DND-41 (cell line): ENCODE results near the gene BZW2.

Experiments
- ATAC-seq: fragments of 200-7000 bp; cut with Tn5 transposase; 3 replicates; pipeline ENCODE4 v1.9.1; 2021; ENCODE audit warnings: low read depth; ENCODE audit not compliant: insufficient read depth
- DNase-seq: peaks from one replicate; pipeline ENCODE4 v3.0.0-alpha.2; 2020
- H2AFZ ChIP-seq: 2 replicates; pipeline ENCODE4 v1.6.0; 2012; ENCODE audit warnings: low read depth, low read length
- H3K27ac ChIP-seq: 2 replicates; pipeline ENCODE4 v1.5.1; 2012; ENCODE audit warnings: low read length, inconsistent platforms
- H3K27me3 ChIP-seq: fragments of 200-600 bp; sonication (generic); 2 replicates; pipeline ENCODE4 v1.6.0; 2012; ENCODE audit warnings: low read length, mild to moderate bottlenecking, inconsistent platforms; ENCODE audit not compliant: insufficient read depth, poor library complexity
- H3K36me3 ChIP-seq: 2 replicates; pipeline ENCODE4 v1.5.1; 2012; ENCODE audit warnings: low read length, inconsistent platforms; ENCODE audit not compliant: insufficient read depth
- H3K4me1 ChIP-seq: 2 replicates; pipeline ENCODE4 v1.5.1; 2012; ENCODE audit warnings: mild to moderate bottlenecking, low read length; ENCODE audit not compliant: insufficient read depth
- H3K4me2 ChIP-seq: 2 replicates; pipeline ENCODE4 v1.6.0; 2012; ENCODE audit warnings: mild to moderate bottlenecking, moderate library complexity, low read length, inconsistent platforms; ENCODE audit not compliant: insufficient read depth
- H3K4me3 ChIP-seq, 2 experiments: fragments of 200-600 bp in 1 of 2; shearing (Covaris generic) in 1 of 2; 2 replicates each; pipeline ENCODE4 v1.5.1; 2012 to 2016; ENCODE audit warnings: inconsistent platforms in 2 of 2, low read length in 2 of 2, mild to moderate bottlenecking in 2 of 2, low read depth in 1 of 2, moderate library complexity in 1 of 2
- H3K79me2 ChIP-seq: 2 replicates; pipeline ENCODE4 v1.6.0; 2012; ENCODE audit warnings: low read length, inconsistent platforms; ENCODE audit not compliant: insufficient read depth
- H3K9ac ChIP-seq: 2 replicates; pipeline ENCODE4 v1.6.0; 2012; ENCODE audit warnings: low read depth, mild to moderate bottlenecking, inconsistent platforms, low read length, moderate library complexity
- H3K9me3 ChIP-seq: 2 replicates; pipeline ENCODE4 v1.5.1; 2012; ENCODE audit warnings: low read length, moderate library complexity, mild to moderate bottlenecking, inconsistent platforms; ENCODE audit not compliant: insufficient read depth, severe bottlenecking
- H4K20me1 ChIP-seq: 2 replicates; pipeline ENCODE4 v1.6.0; 2012; ENCODE audit warnings: low read length; ENCODE audit not compliant: insufficient read depth
- CTCF ChIP-seq: IDR thresholded peaks from 2 replicates; pipeline ENCODE4 v1.5.1; 2012; ENCODE audit warnings: borderline replicate concordance, low read length, moderate library complexity, mild to moderate bottlenecking; ENCODE audit not compliant: poor library complexity, severe bottlenecking; ENCODE audit errors: extremely low read depth
- EZH2 ChIP-seq: IDR thresholded peaks from 3 replicates; pipeline ENCODE4 v1.6.1; 2012; ENCODE audit warnings: borderline replicate concordance, low read depth, mild to moderate bottlenecking, moderate library complexity, low read length, inconsistent platforms; ENCODE audit not compliant: severe bottlenecking

BZW2 gene

GRCh38 chr7:16753102-16753931, 107.3 kb downstream of the BZW2 start, which contains the start of gene TSPAN13:
Gene TSPAN13, plus strand, starts transcription at chr7:16753755. Its CDS starts 213 bp downstream, at chr7:16753968.
- Histone ChIP-seq H4K20me1 (no peaks in the 10 kb centered on the region), H3K9ac (no peak within 1 kb of the TSS), H3K4me3 (no peak within 1 kb of the TSS), H3K27ac (no peak within 1 kb of the TSS), H3K79me2 (no peaks in the 10 kb centered on the region), H3K36me3 (no peaks in the 10 kb centered on the region), H3K4me2 (no peak within 1 kb of the TSS), H3K9me3 (no peaks in the 10 kb centered on the region), H3K27me3 (no peaks in the 10 kb centered on the region), H2AFZ (no peak within 1 kb of the TSS), H3K4me1 (no peaks in the 10 kb centered on the region)
- DNase-seq (no peak), ATAC-seq (no peak)
- TF ChIP-seq EZH2 (no peak), CTCF (no peak)

DNA sequence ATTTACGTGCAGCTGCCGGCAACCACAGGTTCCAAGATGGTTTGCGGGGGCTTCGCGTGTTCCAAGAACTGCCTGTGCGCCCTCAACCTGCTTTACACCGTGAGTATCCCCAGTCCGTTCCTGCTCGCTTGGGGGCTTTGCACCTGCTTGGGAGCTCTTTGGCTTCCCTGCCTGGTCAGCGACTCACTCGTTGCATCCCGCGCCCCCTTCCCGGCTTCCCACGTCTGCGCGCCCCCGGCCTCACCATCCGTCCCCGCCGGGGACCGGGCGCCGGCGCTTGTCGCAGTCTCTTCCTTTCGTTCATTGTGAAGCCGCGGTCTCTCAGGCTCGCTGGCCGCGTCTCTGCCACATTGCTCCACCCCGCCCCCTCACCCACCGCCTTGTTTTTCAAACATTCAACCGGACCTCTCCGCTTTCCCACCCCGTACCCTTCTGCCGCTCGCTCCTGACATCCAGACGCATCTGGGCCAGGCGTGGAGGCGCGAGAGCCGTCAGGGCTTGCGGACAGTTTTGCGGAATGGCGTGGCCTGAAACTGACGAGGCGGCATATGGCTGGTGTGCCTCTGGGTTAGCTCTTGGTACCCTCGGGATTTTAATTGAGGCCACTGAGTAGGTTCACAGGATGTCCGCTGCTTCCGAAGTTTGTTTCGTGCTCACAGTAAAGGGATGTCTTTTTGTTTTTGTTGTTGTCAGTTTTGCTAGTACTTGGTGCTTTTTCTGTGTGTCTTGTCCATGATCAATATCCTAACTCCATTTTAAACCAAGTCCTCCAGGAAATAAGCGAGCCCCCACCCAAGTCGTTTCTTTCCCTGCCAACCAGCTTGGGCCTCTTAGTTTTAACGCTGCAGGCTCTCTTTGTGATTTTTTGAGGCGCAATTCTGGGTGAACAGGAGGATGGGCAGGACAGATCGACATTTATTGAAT, 108.2 kb downstream of the BZW2 start:
- H3K9ac ChIP-seq: no peak overlapping the region
- H3K36me3 ChIP-seq: no peaks in the 10 kb centered on the region
- H3K4me1 ChIP-seq: no peaks in the 10 kb centered on the region
- no peak for DNase-seq
- H4K20me1 ChIP-seq: no peaks in the 10 kb centered on the region
- H3K9me3 ChIP-seq: no peaks in the 10 kb centered on the region
- H3K4me2 ChIP-seq: no peak overlapping the region
- H3K27ac ChIP-seq: no peak overlapping the region
- no peaks in the 10 kb centered on the region for H3K79me2 ChIP-seq
- H2AFZ ChIP-seq: no peak overlapping the region
- no peaks in the 10 kb centered on the region for H3K27me3 ChIP-seq
- H3K4me3 ChIP-seq: no peak overlapping the region
- no peak for ATAC-seq
- TF ChIP-seq CTCF (no peak), EZH2 (no peak)

GRCh38 chr7:16754856-16755317, 108.9 kb downstream of the BZW2 start:
- Histone ChIP-seq H3K79me2 (no peaks in the 10 kb centered on the region), H4K20me1 (no peaks in the 10 kb centered on the region), H3K27ac (no peak overlapping the region), H3K4me2 (no peak overlapping the region), H3K9ac (no peak overlapping the region), H2AFZ (no peak overlapping the region), H3K9me3 (no peaks in the 10 kb centered on the region), H3K36me3 (no peaks in the 10 kb centered on the region), H3K4me1 (no peaks in the 10 kb centered on the region), H3K27me3 (no peaks in the 10 kb centered on the region), H3K4me3 (no peak overlapping the region)
- ATAC-seq (no peak), DNase-seq (no peak)
- TF ChIP-seq EZH2 (no peak), CTCF (no peak)
